B cell (primary cell): Measurements from ENCODE around the gene BMP6.

ENCODE experiments used
- EZH2 ChIP-seq: IDR thresholded peaks from 2 replicates; pipeline ENCODE4 v1.6.1; 2012; ENCODE audit warnings: borderline replicate concordance, low read depth, mild to moderate bottlenecking, moderate library complexity, low read length; ENCODE audit not compliant: insufficient read depth, poor library complexity, severe bottlenecking
- TF ChIP-seq, protein P1 (sequence below): fragments of 200-600 bp; IDR thresholded peaks from one replicate; pipeline ENCODE4 v1.8.0; 2022; ENCODE audit warnings: antibody characterized with exemption, mild to moderate bottlenecking

DNA sequence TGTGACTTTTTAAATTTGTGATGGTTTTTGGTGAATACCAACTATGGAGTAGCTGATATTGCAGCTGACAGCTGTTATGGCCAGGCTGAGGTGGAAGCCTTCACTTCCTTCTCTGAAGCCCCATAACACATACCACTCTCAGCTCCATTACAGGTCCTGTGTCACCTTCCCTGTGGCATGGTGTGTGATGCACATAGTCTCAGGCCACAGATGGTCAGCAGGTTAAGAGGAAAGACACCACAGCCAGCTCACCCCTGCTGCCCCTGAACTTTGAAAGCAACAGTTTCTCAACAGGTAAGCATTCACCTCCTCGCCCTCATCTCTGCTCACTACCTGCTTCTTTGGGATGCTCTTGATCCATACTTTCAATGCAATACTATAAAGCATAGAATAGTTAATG is 177.0 kb downstream of the BMP6 start:
- TF ChIP-seq, protein P1, sequence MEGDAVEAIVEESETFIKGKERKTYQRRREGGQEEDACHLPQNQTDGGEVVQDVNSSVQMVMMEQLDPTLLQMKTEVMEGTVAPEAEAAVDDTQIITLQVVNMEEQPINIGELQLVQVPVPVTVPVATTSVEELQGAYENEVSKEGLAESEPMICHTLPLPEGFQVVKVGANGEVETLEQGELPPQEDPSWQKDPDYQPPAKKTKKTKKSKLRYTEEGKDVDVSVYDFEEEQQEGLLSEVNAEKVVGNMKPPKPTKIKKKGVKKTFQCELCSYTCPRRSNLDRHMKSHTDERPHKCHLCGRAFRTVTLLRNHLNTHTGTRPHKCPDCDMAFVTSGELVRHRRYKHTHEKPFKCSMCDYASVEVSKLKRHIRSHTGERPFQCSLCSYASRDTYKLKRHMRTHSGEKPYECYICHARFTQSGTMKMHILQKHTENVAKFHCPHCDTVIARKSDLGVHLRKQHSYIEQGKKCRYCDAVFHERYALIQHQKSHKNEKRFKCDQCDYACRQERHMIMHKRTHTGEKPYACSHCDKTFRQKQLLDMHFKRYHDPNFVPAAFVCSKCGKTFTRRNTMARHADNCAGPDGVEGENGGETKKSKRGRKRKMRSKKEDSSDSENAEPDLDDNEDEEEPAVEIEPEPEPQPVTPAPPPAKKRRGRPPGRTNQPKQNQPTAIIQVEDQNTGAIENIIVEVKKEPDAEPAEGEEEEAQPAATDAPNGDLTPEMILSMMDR, result no peak
- no peak for TF ChIP-seq EZH2
